Measurements from ENCODE around the gene WDFY3. TPM values are rescaled to one million over a fixed set of nuclear protein-coding genes. Genes with fewer than 3 reads are reported as not detected.

WDFY3 gene
- total and polyA plus RNA-seq, 2 experiments from 2014 or later, result 8.0 to 89.0 TPM

GRCh38 chr4:84887824-84888223 is 78.7 kb downstream of the WDFY3 start:
- Histone ChIP-seq H3K36me3 (ENCODE audit: insufficient read depth) (no peaks in the 10 kb centered on the region), H3K4me1 (ENCODE audit: insufficient read depth) (peaks cover 6% of the 10 kb centered on the region; the same call in 1 of the 2 replicates), H3F3A (replicated peaks; ENCODE audit: low read depth) (no peaks in the 10 kb centered on the region), H3K9me2 (ENCODE audit: insufficient read depth) (no peaks in the 10 kb centered on the region), H2AFZ (no peak overlapping the region), H3K27ac (ENCODE audit: low read depth) (no peak overlapping the region), H3K4me3 (no peak overlapping the region), H3K27me3 (ENCODE audit: insufficient read depth) (no peaks in the 10 kb centered on the region), H4K20me1 (replicated peaks; ENCODE audit: insufficient read depth) (no peaks in the 10 kb centered on the region), H3K79me2 (replicated peaks; ENCODE audit: insufficient read depth) (no peaks in the 10 kb centered on the region; the same call in 1 of the 2 replicates), H3K4me2 (no peak overlapping the region)
- Mint-ChIP-seq H3K4me3 (no peak overlapping the region), H3K9me3 (no peaks in the 10 kb centered on the region), H3K36me3 (ENCODE audit: low read depth) (no peaks in the 10 kb centered on the region; the same call in 2 of the 3 replicates), H3K4me1 (peaks cover 6% of the 10 kb centered on the region), H3K27me3 (ENCODE audit: insufficient read depth, low read depth, poor library complexity) (peaks cover 2% of the 10 kb centered on the region), H3K27ac (no peak overlapping the region)
- DNase-seq (ENCODE audit: low spot score) (no peak), ATAC-seq (no peak)
- TF ChIP-seq EZH2 (IDR thresholded peaks at IDR 0.05; ENCODE audit: low read depth, unreplicated experiment), result no peak

DNA sequence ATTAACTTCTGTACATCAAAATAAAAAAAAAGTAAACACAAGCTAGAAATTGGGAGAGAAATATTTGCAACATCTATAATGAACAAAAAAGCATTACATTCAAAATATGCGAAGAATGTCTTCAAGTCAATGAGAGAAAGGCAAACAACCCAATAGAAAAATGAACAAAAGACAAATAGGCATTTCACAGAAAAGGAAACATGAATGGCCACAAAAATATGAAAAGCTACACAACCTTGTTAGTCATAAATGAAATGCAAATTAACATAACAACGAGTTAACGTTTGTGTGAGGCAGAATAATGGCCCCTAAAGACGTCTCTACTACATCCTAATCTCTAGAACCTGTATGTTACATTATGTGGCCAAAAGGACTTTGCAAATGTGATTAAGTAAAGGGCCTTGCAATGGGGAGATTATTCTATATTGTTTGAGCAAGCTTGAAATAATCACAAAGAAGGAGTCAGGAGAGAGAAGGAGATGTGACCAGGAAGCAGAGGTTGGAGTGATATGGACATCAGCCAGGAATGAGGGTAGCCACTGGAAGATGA is 86.8 kb downstream of the WDFY3 start:
- Mint-ChIP-seq H3K4me3 (no peak overlapping the region), H3K27me3 (ENCODE audit: insufficient read depth, low read depth, poor library complexity) (no peaks in the 10 kb centered on the region), H3K36me3 (ENCODE audit: low read depth) (no peaks in the 10 kb centered on the region), H3K27ac (peak overlapping the region; percentile 50; the same call in 1 of the 2 replicates), H3K9me3 (no peaks in the 10 kb centered on the region), H3K4me1 (peaks cover 13% of the 10 kb centered on the region)
- H2AFZ ChIP-seq, result no peak overlapping the region
- H3K27me3 ChIP-seq (ENCODE audit: insufficient read depth), result no peaks in the 10 kb centered on the region
- ATAC-seq (no peak), DNase-seq (ENCODE audit: low spot score) (no peak)
- no peaks in the 10 kb centered on the region for H3K79me2 ChIP-seq (replicated peaks; ENCODE audit: insufficient read depth)
- H3K27ac ChIP-seq (ENCODE audit: low read depth), result no peak overlapping the region
- H3F3A ChIP-seq (replicated peaks; ENCODE audit: low read depth), result no peaks in the 10 kb centered on the region
- no peak overlapping the region for H3K4me3 ChIP-seq
- peaks cover 9% of the 10 kb centered on the region for H3K4me1 ChIP-seq (ENCODE audit: insufficient read depth)
- no peak overlapping the region for H3K4me2 ChIP-seq
- H4K20me1 ChIP-seq (replicated peaks; ENCODE audit: insufficient read depth), result no peaks in the 10 kb centered on the region; the same call in 1 of the 2 replicates
- no peaks in the 10 kb centered on the region for H3K9me2 ChIP-seq (ENCODE audit: insufficient read depth)
- no peaks in the 10 kb centered on the region for H3K36me3 ChIP-seq (ENCODE audit: insufficient read depth)
- TF ChIP-seq POLR2AphosphoS5 (IDR thresholded peaks at IDR 0.05; ENCODE audit: low read depth), result no peak
- TF ChIP-seq ETS1 (IDR thresholded peaks at IDR 0.05), result no peak
- TF ChIP-seq, protein P1, sequence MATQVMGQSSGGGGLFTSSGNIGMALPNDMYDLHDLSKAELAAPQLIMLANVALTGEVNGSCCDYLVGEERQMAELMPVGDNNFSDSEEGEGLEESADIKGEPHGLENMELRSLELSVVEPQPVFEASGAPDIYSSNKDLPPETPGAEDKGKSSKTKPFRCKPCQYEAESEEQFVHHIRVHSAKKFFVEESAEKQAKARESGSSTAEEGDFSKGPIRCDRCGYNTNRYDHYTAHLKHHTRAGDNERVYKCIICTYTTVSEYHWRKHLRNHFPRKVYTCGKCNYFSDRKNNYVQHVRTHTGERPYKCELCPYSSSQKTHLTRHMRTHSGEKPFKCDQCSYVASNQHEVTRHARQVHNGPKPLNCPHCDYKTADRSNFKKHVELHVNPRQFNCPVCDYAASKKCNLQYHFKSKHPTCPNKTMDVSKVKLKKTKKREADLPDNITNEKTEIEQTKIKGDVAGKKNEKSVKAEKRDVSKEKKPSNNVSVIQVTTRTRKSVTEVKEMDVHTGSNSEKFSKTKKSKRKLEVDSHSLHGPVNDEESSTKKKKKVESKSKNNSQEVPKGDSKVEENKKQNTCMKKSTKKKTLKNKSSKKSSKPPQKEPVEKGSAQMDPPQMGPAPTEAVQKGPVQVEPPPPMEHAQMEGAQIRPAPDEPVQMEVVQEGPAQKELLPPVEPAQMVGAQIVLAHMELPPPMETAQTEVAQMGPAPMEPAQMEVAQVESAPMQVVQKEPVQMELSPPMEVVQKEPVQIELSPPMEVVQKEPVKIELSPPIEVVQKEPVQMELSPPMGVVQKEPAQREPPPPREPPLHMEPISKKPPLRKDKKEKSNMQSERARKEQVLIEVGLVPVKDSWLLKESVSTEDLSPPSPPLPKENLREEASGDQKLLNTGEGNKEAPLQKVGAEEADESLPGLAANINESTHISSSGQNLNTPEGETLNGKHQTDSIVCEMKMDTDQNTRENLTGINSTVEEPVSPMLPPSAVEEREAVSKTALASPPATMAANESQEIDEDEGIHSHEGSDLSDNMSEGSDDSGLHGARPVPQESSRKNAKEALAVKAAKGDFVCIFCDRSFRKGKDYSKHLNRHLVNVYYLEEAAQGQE (IDR thresholded peaks at IDR 0.05; ENCODE audit: unreplicated experiment), result no peak
- TF ChIP-seq EZH2 (IDR thresholded peaks at IDR 0.05; ENCODE audit: low read depth, unreplicated experiment), result no peak
- no peak for TF ChIP-seq CREB1 (CRISPR knock-in tag; IDR thresholded peaks at IDR 0.05; ENCODE audit: low read depth)
- TF ChIP-seq ZNF114 (CRISPR knock-in tag; IDR thresholded peaks at IDR 0.05), result no peak
- TF ChIP-seq, protein P2, sequence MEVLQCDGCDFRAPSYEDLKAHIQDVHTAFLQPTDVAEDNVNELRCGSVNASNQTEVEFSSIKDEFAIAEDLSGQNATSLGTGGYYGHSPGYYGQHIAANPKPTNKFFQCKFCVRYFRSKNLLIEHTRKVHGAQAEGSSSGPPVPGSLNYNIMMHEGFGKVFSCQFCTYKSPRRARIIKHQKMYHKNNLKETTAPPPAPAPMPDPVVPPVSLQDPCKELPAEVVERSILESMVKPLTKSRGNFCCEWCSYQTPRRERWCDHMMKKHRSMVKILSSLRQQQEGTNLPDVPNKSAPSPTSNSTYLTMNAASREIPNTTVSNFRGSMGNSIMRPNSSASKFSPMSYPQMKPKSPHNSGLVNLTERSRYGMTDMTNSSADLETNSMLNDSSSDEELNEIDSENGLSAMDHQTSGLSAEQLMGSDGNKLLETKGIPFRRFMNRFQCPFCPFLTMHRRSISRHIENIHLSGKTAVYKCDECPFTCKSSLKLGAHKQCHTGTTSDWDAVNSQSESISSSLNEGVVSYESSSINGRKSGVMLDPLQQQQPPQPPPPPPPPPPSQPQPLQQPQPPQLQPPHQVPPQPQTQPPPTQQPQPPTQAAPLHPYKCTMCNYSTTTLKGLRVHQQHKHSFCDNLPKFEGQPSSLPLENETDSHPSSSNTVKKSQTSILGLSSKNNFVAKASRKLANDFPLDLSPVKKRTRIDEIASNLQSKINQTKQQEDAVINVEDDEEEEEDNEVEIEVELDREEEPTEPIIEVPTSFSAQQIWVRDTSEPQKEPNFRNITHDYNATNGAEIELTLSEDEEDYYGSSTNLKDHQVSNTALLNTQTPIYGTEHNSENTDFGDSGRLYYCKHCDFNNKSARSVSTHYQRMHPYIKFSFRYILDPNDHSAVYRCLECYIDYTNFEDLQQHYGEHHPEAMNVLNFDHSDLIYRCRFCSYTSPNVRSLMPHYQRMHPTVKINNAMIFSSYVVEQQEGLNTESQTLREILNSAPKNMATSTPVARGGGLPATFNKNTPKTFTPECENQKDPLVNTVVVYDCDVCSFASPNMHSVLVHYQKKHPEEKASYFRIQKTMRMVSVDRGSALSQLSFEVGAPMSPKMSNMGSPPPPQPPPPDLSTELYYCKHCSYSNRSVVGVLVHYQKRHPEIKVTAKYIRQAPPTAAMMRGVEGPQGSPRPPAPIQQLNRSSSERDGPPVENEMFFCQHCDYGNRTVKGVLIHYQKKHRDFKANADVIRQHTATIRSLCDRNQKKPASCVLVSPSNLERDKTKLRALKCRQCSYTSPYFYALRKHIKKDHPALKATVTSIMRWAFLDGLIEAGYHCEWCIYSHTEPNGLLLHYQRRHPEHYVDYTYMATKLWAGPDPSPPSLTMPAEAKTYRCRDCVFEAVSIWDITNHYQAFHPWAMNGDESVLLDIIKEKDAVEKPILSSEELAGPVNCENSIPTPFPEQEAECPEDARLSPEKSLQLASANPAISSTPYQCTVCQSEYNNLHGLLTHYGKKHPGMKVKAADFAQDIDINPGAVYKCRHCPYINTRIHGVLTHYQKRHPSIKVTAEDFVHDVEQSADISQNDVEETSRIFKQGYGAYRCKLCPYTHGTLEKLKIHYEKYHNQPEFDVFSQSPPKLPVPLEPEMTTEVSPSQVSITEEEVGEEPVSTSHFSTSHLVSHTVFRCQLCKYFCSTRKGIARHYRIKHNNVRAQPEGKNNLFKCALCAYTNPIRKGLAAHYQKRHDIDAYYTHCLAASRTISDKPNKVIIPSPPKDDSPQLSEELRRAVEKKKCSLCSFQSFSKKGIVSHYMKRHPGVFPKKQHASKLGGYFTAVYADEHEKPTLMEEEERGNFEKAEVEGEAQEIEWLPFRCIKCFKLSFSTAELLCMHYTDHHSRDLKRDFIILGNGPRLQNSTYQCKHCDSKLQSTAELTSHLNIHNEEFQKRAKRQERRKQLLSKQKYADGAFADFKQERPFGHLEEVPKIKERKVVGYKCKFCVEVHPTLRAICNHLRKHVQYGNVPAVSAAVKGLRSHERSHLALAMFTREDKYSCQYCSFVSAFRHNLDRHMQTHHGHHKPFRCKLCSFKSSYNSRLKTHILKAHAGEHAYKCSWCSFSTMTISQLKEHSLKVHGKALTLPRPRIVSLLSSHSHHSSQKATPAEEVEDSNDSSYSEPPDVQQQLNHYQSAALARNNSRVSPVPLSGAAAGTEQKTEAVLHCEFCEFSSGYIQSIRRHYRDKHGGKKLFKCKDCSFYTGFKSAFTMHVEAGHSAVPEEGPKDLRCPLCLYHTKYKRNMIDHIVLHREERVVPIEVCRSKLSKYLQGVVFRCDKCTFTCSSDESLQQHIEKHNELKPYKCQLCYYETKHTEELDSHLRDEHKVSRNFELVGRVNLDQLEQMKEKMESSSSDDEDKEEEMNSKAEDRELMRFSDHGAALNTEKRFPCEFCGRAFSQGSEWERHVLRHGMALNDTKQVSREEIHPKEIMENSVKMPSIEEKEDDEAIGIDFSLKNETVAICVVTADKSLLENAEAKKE (CRISPR knock-in tag; IDR thresholded peaks at IDR 0.05), result no peak
- TF ChIP-seq JUNB (IDR thresholded peaks at IDR 0.05; ENCODE audit: unreplicated experiment), result no peak
